ENCODE measurements around the gene BICDL1. TPM values are rescaled to one million over a fixed set of nuclear protein-coding genes. Genes with fewer than 3 reads are reported as not detected.

The BICDL1 gene
- total RNA-seq, 1 donor from 2014 or later: 2.8 TPM

GRCh38 chr12:120072472-120073249 is 83.6 kb downstream of the BICDL1 start:
- Mint-ChIP-seq H3K36me3 (ENCODE audit: low read depth, unreplicated experiment) (no peaks in the 10 kb centered on the region), H3K27ac (ENCODE audit: unreplicated experiment) (no peak overlapping the region), H3K4me1 (ENCODE audit: unreplicated experiment) (no peaks in the 10 kb centered on the region), H3K27me3 (ENCODE audit: unreplicated experiment) (peaks cover 1% of the 10 kb centered on the region), H3K4me3 (ENCODE audit: unreplicated experiment) (no peak overlapping the region), H3K9me3 (ENCODE audit: unreplicated experiment) (no peaks in the 10 kb centered on the region)
- DNase-seq (ENCODE audit: low spot score): no peak
- TF ChIP-seq CTCF (IDR thresholded peaks at IDR 0.05; ENCODE audit: unreplicated experiment): no peak

DNA sequence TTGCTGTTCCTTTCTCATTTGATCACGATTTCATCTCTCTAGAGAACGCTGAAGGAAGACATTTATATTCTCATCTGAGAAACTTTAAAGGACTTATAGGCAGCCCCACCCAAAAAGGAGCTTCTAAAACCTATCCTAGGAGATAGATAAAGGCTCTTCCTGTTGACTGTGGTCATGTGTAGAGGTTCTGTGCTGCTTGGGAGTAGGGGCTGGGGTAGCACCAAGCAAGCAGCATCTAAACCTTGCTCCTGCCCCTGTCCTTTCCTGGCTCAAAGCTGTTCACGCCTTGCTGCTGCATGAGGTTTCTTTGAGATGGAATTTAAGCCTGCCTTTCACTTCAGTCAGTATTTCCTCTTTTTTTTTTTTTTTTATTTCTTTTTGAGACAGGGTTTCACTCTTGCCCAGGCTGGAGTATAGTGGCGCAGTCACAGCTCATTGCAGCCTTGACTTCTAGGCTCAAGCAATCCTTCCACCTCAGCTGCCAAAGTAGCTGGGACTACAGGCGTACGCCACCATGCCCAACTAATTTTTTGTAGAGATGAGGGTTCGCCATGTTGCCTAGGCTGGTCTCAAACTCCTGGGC is 86.1 kb downstream of the BICDL1 start:
- TF ChIP-seq CTCF (IDR thresholded peaks at IDR 0.05; ENCODE audit: unreplicated experiment): no peak
- no peaks in the 10 kb centered on the region for H3K9me3 Mint-ChIP-seq (ENCODE audit: unreplicated experiment)
- H3K4me1 Mint-ChIP-seq (ENCODE audit: unreplicated experiment): no peaks in the 10 kb centered on the region
- peaks cover 1% of the 10 kb centered on the region for H3K27me3 Mint-ChIP-seq (ENCODE audit: unreplicated experiment)
- H3K36me3 Mint-ChIP-seq (ENCODE audit: low read depth, unreplicated experiment): no peaks in the 10 kb centered on the region
- DNase-seq (ENCODE audit: low spot score): no peak
- H3K27ac Mint-ChIP-seq (ENCODE audit: unreplicated experiment): no peak overlapping the region
- no peak overlapping the region for H3K4me3 Mint-ChIP-seq (ENCODE audit: unreplicated experiment)

- Mint-ChIP-seq H3K4me3 (ENCODE audit: unreplicated experiment) (no peak overlapping the region), H3K36me3 (ENCODE audit: low read depth, unreplicated experiment) (no peaks in the 10 kb centered on the region), H3K27ac (ENCODE audit: unreplicated experiment) (no peak overlapping the region), H3K9me3 (ENCODE audit: unreplicated experiment) (no peaks in the 10 kb centered on the region), H3K27me3 (ENCODE audit: unreplicated experiment) (peaks cover 1% of the 10 kb centered on the region), H3K4me1 (ENCODE audit: unreplicated experiment) (no peaks in the 10 kb centered on the region)
- TF ChIP-seq CTCF (IDR thresholded peaks at IDR 0.05; ENCODE audit: unreplicated experiment): no peak
- DNase-seq (ENCODE audit: low spot score): no peak
These were observed 87.6 kb downstream of the BICDL1 start for GRCh38 chr12:120076651-120077050.

- Mint-ChIP-seq H3K9me3 (ENCODE audit: unreplicated experiment) (no peaks in the 10 kb centered on the region), H3K27me3 (ENCODE audit: unreplicated experiment) (peaks cover 1% of the 10 kb centered on the region), H3K4me1 (ENCODE audit: unreplicated experiment) (no peaks in the 10 kb centered on the region), H3K4me3 (ENCODE audit: unreplicated experiment) (no peak overlapping the region), H3K36me3 (ENCODE audit: low read depth, unreplicated experiment) (no peaks in the 10 kb centered on the region), H3K27ac (ENCODE audit: unreplicated experiment) (no peak overlapping the region)
- no peak for DNase-seq (ENCODE audit: low spot score)
- no peak for TF ChIP-seq CTCF (IDR thresholded peaks at IDR 0.05; ENCODE audit: unreplicated experiment)
These were observed 88.2 kb downstream of the BICDL1 start for GRCh38 chr12:120077260-120077659.

GRCh38 chr12:120078868-120079267 is 89.8 kb downstream of the BICDL1 start:
- no peak for DNase-seq (ENCODE audit: low spot score)
- Mint-ChIP-seq H3K4me3 (ENCODE audit: unreplicated experiment) (no peak overlapping the region), H3K9me3 (ENCODE audit: unreplicated experiment) (no peaks in the 10 kb centered on the region), H3K27me3 (ENCODE audit: unreplicated experiment) (peaks cover 1% of the 10 kb centered on the region), H3K36me3 (ENCODE audit: low read depth, unreplicated experiment) (no peaks in the 10 kb centered on the region), H3K27ac (ENCODE audit: unreplicated experiment) (no peak overlapping the region), H3K4me1 (ENCODE audit: unreplicated experiment) (no peaks in the 10 kb centered on the region)
- no peak for TF ChIP-seq CTCF (IDR thresholded peaks at IDR 0.05; ENCODE audit: unreplicated experiment)

Data from endothelial cell (in vitro differentiated cells).